ACC112 (cell line): Measurements from ENCODE around the gene P2RY11.
A peak's percentile ranks its signal among the peaks of the same experiment; 100 is the strongest.

Source experiments
- H2AFZ ChIP-seq: fragments of 200-600 bp; sonication (generic); one replicate; pipeline ENCODE4 v1.6.0; 2017; ENCODE audit warnings: antibody characterized with exemption, low read length; ENCODE audit not compliant: unreplicated experiment
- H3K27ac ChIP-seq: fragments of 200-600 bp; sonication (generic); 2 replicates; pipeline ENCODE4 v1.5.1; 2014; ENCODE audit warnings: low read depth, mild to moderate bottlenecking, antibody characterized with exemption, low read length, moderate library complexity
- H3K27me3 ChIP-seq: fragments of 200-600 bp; sonication (generic); 2 replicates; pipeline ENCODE4 v1.6.1; 2014; ENCODE audit warnings: mild to moderate bottlenecking, antibody characterized with exemption, low read length, moderate library complexity, mixed read lengths; ENCODE audit not compliant: insufficient read depth
- H3K36me3 ChIP-seq: fragments of 200-600 bp; sonication (generic); 2 replicates; pipeline ENCODE4 v1.6.1; 2016; ENCODE audit warnings: mild to moderate bottlenecking, antibody characterized with exemption, low read length, moderate library complexity, mixed read lengths; ENCODE audit not compliant: insufficient read depth
- H3K4me1 ChIP-seq: fragments of 200-600 bp; sonication (generic); one replicate; pipeline ENCODE4 v1.6.1; 2016; ENCODE audit warnings: low read length, mixed read lengths; ENCODE audit not compliant: insufficient read depth, unreplicated experiment, control insufficient read depth
- H3K4me3 ChIP-seq: fragments of 200-600 bp; sonication (generic); 2 replicates; pipeline ENCODE4 v1.5.1; 2014; ENCODE audit warnings: mild to moderate bottlenecking, low read depth, low read length
- H3K79me2 ChIP-seq: fragments of 200-600 bp; sonication (generic); one replicate; pipeline ENCODE4 v1.6.0; 2016; ENCODE audit warnings: low read length; ENCODE audit not compliant: control insufficient read depth, unreplicated experiment, insufficient read depth

Gene P2RY11

GRCh38 chr19:10113964-10114650 lies 2.6 kb downstream of the P2RY11 start:
- Histone ChIP-seq H3K4me1 (peaks cover 15% of the 10 kb centered on the region), H2AFZ (no peak overlapping the region), H3K79me2 (peaks cover 9% of the 10 kb centered on the region), H3K27me3 (no peaks in the 10 kb centered on the region), H3K27ac (no peak overlapping the region), H3K36me3 (peaks cover 3% of the 10 kb centered on the region; the same call in 1 of the 2 replicates), H3K4me3 (no peak overlapping the region)

- Histone ChIP-seq H3K4me1 (peaks cover 15% of the 10 kb centered on the region), H3K36me3 (peaks cover 3% of the 10 kb centered on the region; the same call in 1 of the 2 replicates), H3K4me3 (no peak overlapping the region), H3K27ac (no peak overlapping the region), H3K27me3 (no peaks in the 10 kb centered on the region), H2AFZ (no peak overlapping the region), H3K79me2 (peaks cover 13% of the 10 kb centered on the region)
Observed at GRCh38 chr19:10114651-10115391, 3.3 kb downstream of the P2RY11 start.

- Histone ChIP-seq H3K4me1 (peaks cover 15% of the 10 kb centered on the region), H3K27ac (no peak overlapping the region), H3K36me3 (peaks cover 3% of the 10 kb centered on the region; the same call in 1 of the 2 replicates)
Observed at GRCh38 chr19:10115392-10116084, 4.0 kb downstream of the P2RY11 start.

GRCh38 chr19:10116085-10116865 lies 4.8 kb downstream of the P2RY11 start:
- H3K4me1 ChIP-seq: peaks cover 17% of the 10 kb centered on the region
- H3K36me3 ChIP-seq: 0 out of 2 replicates have a peak, but pooled peaks cover under 1% of the 10 kb centered on the region
- H3K4me3 ChIP-seq: no peak overlapping the region
- H2AFZ ChIP-seq: no peak overlapping the region
- H3K27ac ChIP-seq: no peak overlapping the region
- H3K79me2 ChIP-seq: peaks cover 13% of the 10 kb centered on the region
- no peaks in the 10 kb centered on the region for H3K27me3 ChIP-seq

More at GRCh38 chr19:10115392-10116084, 4.0 kb downstream of the P2RY11 start:
- no peak overlapping the region for H2AFZ ChIP-seq
- no peaks in the 10 kb centered on the region for H3K27me3 ChIP-seq
- no peak overlapping the region for H3K4me3 ChIP-seq
- H3K79me2 ChIP-seq: peaks cover 13% of the 10 kb centered on the region

- no peak overlapping the region for H2AFZ ChIP-seq
- peaks cover 23% of the 10 kb centered on the region for H3K4me1 ChIP-seq
- H3K4me3 ChIP-seq: no peak overlapping the region; the same call in 1 of the 2 replicates
- no peak overlapping the region for H3K27ac ChIP-seq
- no peaks in the 10 kb centered on the region for H3K36me3 ChIP-seq
- no peaks in the 10 kb centered on the region for H3K27me3 ChIP-seq
- H3K79me2 ChIP-seq: peaks cover 13% of the 10 kb centered on the region
Observed at GRCh38 chr19:10116866-10117616, 5.5 kb downstream of the P2RY11 start.

- H3K27ac ChIP-seq: peak overlapping the region; percentile 73
- H3K79me2 ChIP-seq: peaks cover 13% of the 10 kb centered on the region
- H3K4me3 ChIP-seq: peak overlapping the region; percentile 98
- peaks cover 14% of the 10 kb centered on the region for H3K4me1 ChIP-seq
- no peaks in the 10 kb centered on the region for H3K27me3 ChIP-seq
- no peak overlapping the region for H2AFZ ChIP-seq
- H3K36me3 ChIP-seq: no peaks in the 10 kb centered on the region
Observed at GRCh38 chr19:10118960-10119359, 7.5 kb downstream of the P2RY11 start.

GRCh38 chr19:10120538-10121189 lies 9.2 kb downstream of the P2RY11 start:
- peaks cover 13% of the 10 kb centered on the region for H3K79me2 ChIP-seq
- peak overlapping the region; percentile 55 for H3K4me3 ChIP-seq
- no peaks in the 10 kb centered on the region for H3K27me3 ChIP-seq
- no peak overlapping the region for H2AFZ ChIP-seq
- H3K36me3 ChIP-seq: no peaks in the 10 kb centered on the region
- peak overlapping the region; percentile 85 for H3K27ac ChIP-seq
- H3K4me1 ChIP-seq: peaks cover 14% of the 10 kb centered on the region

GRCh38 chr19:10122045-10122444 lies 10.6 kb downstream of the P2RY11 start:
- no peaks in the 10 kb centered on the region for H3K27me3 ChIP-seq
- peaks cover 13% of the 10 kb centered on the region for H3K79me2 ChIP-seq
- H3K27ac ChIP-seq: peak overlapping the region; percentile 85
- H3K4me3 ChIP-seq: no peak overlapping the region
- H2AFZ ChIP-seq: no peak overlapping the region
- H3K4me1 ChIP-seq: peaks cover 14% of the 10 kb centered on the region
- no peaks in the 10 kb centered on the region for H3K36me3 ChIP-seq

GRCh38 chr19:10124429-10124828 lies 12.9 kb downstream of the P2RY11 start:
- no peaks in the 10 kb centered on the region for H3K36me3 ChIP-seq
- no peak overlapping the region for H2AFZ ChIP-seq
- H3K4me1 ChIP-seq: peaks cover 11% of the 10 kb centered on the region
- peaks cover 2% of the 10 kb centered on the region for H3K79me2 ChIP-seq
- no peak overlapping the region for H3K27ac ChIP-seq
- no peaks in the 10 kb centered on the region for H3K27me3 ChIP-seq
- no peak overlapping the region for H3K4me3 ChIP-seq
